ENCODE results near the gene ARHGAP31.
"Not testable (repeated sequence)": the region's sequence is repeated elsewhere in the genome, so short reads cannot be mapped to it uniquely, and the experiment has no call there.

Gene ARHGAP31

DNA sequence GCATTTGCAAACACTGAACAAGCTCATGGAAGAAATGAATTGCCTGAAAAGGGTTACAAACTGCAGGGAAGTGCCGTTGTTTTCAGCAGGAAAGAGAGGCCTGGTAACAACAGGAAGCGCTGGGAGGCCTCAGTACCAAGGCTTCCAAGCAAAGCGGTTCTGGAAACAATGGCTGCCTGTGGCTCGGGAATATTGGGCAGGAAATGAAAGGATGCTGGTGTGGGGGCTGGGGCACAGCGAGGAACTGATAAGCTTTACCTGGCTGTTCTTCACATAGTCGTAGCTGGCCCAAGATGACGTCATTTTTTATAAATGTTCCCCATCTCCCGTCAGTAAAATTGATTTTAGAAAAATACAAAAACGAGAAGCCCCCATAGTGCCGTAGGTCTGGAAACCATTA is 55.9 kb downstream of the ARHGAP31 start:
- peak; percentile 34 for DNase-seq (ENCODE audit: low read depth)

DNA sequence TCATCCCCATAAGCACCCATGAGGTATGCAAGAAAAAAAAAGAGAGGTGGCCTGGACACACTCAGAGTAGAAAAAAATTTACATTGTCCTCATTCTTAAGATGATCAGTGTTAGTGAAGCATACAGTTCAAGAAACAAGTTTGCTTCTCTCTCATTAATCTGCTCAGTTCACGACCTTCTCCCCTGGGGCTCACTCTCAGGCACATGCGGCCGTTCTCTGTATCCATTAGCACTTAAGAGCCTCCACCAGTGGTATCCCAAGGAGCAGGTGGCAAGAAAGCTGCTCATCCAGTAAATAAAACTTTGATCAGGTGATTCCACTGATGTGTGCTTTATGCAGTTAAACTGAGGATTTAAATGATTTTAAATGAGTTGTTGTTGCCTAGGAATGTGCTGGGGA is 57.4 kb downstream of the ARHGAP31 start:
- DNase-seq (ENCODE audit: low read depth): no peak

DNA sequence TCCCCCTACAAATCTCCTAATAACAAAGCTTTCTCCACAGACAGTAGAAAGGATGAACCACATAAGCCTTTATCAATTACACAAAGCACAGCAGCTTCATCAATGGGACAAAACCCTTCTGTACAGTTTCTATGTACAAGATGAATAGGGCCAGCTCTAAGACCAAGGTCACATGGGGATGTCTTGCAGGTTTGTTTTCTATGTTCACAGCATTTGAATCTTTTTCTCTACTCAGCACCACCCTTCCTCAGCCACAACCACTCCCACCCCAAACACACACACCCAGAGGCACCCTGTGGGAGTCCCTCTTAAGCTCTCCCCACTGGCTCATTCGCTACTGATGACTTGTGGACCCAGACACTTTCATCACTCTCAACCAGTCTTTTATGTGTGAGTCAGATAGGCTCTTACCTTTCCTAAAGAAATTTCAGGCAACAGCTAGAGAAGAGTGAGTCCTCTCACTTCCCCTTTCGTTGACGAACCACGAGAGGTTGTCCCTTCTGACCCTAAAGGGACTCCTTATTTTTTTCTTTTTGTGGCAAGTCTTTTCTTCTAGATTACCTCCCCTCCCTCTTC is 57.9 kb downstream of the ARHGAP31 start:
- DNase-seq (ENCODE audit: low read depth): peak; percentile 22

DNA sequence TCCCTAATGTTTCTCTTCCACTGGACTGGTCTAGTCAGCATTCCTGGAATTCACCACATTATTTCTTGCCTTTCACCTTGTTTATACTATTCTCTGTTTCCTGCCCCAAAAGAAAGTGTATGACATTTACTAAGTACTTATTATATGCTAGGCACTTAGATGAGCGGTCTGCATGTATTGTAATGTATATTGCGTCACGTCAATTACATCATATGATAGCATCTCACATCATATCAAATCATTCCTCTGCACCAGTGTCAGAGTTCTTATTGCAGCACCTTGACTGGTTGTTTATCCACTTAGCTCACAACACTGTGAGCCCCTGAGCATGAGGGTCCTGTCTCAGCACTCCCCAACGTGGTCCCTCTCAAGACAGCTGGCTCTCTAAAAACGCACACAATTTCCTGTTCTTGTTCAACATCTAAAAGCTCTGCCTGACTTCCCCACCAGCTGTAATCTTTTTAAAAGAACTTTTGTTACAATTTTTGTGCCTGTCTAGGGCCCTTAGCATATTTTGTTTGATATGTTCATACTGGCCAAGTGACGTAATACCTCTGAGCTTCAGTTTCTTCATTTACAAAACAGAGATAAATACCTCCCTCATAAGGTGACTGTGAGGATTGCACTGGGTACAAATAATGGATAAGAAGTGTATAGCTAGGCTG is 58.8 kb downstream of the ARHGAP31 start:
- peak; percentile 72 for DNase-seq (ENCODE audit: low read depth)

DNA sequence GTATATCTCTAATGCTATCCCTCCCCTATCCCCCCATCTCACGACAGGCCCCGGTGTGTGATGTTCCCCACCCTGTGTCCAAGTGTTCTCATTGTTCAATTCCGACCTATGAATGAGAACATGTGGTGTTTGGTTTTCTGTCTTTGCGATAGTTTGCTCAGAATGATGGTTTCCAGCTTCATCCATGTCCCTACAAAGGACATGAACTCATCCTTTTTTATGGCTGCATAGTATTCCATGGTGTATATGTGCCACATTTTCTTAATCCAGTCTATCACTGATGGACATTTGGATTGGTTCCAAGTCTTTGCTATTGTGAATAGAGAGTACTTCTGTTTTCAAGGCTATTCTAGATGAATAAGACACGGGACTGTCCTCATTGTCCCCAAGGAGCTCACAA is 61.4 kb downstream of the ARHGAP31 start:
- DNase-seq (ENCODE audit: low read depth): not testable (repeated sequence)

DNA sequence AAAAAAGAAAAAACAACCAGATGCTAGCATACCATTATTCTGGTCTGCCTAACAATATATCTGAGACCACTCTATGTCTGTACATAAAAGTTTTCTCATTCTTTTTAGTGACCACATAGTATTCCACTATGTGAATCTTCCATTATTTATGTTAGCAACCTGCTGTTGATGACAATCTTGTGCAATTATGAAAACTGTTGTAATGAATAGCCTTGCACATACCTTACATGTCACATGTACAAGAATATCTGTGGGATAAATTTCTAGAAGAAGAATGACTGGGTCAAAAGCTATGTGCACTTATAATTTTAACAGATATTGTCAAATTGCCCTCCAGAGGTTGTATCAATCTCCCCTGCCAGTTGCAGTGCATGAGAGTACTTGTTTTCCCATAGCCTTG is 62.5 kb downstream of the ARHGAP31 start:
- DNase-seq (ENCODE audit: low read depth): peak; percentile 47

DNA sequence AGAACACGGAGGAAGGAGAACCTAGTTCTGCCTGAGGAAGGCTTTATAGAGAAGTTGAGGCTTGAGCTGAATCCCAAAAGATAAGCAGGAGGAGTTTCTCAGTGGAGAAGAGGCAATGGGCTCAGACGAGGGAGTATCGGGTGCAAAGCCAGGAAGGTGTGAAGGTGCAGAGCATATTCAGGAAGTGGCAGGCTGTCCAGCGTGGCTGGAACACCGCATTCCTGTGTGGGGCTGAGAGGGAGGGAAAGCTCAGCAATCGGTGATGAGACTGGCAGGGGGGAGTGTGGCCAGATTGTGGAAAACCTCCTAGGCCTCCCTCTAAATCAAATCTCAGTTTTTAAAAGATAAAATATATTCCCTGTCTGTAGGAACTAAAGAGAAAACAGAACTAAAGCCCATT is 63.0 kb downstream of the ARHGAP31 start:
- no peak for DNase-seq (ENCODE audit: low read depth)

DNA sequence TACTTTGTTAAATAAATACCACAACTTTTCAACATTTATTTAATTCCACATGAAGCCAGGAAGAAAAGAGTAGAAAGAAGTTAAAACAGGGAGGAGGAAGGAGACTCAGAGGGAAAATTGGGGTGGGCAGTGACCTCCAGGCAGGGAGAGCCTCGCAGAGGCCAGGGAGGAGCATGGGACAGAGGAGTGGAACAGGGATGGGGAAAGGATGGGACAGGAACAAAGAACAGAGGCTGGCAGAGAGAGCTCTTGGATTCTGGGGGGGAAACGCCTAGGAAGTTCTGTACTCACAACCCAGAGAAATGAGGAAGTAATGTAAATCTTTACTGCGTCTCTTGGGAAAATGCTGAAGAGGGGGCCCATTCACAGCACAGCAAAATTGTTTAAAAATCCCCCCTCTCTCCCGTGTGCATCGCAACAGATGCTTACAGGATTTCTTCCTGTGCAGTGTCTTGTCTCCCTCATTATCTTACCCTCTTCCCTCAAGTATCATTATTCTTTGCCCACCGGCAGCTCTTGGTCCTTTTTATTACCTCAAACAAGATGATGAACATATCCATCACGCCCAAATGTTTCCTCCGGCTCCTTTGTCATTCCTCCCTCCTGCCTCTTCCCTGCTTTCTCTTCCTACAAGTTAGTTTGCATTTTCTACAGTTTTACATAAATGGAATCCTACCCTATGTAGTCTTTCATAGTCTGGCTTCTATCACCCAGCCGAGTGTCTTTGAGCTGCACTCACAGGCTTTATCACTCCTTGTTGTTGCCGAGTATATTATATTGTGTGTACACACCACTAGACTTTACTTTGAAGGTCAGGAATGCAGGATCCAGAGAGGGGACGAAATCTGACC is 65.5 kb downstream of the ARHGAP31 start:
- no peak for DNase-seq (ENCODE audit: low read depth)

DNA sequence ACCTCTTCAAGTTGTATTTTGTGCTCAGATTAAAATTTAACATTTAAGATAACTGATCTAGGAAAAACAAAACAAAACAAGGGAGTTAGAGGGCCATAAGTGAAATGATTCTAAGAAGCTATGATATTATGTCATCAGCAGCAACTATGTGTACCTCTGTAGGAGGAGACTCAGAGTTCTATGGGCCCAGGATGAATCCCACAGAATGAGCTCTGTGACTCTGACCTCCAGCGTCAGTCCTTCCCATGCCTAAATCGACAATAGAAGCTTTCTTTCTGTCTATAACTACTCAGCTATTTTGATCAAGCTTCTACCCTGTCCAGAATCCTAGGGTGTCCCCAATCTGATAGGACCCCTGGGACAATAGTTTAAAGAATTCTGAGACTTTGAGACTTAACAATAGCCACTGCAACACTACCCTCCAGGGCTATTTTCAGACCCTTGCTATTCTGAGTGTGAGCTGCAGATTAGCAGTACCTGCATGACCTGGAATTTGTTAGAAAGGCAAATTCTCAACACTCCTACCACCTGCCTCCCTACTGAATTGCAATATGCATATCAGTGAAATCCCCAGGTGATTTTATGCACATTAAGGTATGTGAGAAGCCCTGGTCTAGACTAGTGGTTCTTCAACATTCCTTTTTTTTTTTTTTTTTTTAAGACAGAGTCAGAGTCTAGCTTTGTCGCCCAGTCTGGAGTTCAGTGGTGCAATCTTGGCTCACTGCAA is 66.7 kb downstream of the ARHGAP31 start:
- no peak for DNase-seq (ENCODE audit: low read depth)

DNA sequence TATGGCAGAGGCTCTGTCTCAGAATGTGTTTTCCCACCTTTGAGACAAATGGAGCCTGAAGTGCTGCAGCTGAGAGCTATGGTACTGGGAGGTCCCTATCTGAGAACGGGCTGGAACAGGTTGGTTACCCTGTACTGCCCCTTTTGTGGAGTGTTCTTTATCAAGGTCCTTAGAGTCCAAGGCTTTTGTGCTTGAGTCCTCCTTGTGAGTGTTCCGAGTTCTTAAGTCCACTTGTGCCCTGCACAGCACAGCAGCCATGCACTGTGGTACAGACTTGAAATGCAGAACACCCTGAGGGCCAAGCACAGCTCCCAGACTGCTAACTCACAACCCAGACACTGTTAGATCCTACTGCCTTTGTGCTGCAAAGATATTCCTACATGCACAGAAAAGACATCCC is 67.8 kb downstream of the ARHGAP31 start:
- no peak for DNase-seq (ENCODE audit: low read depth)

DNA sequence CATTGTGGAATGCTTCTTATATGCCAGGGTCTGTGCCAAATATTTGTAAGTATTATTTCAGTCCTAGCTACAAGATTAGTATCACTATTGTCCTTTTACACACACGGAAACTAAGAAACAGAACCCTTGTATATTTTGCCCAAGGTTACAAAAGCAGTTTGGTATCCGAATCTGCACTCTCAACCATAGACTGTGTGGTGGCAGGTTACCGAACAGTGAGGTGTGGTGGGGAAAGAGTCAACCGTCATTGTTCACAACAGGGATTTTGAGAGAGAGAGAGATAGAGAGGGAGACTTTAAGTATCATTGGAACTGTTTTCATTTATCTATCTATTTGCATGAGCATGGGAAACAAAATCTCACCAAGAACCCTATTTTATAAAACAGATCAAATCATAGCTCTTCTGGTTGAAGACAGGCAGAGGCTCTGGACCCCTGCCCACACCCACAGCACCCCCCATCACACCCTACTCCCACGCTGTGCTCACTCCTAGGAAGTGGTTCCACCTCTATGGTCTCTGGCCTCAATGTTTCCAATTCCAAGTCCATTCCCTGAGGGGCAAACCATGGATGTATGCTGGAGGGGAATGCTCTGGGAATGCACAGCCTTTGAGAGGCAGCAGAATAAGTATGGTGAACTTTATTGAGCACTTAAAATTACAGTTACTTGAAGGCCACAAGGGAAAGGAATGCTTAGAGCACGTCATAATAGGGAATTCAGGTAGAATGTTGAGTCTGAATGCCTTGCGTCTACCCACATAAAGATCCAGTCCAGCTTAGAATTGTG is 69.0 kb downstream of the ARHGAP31 start:
- DNase-seq (ENCODE audit: low read depth): no peak

DNA sequence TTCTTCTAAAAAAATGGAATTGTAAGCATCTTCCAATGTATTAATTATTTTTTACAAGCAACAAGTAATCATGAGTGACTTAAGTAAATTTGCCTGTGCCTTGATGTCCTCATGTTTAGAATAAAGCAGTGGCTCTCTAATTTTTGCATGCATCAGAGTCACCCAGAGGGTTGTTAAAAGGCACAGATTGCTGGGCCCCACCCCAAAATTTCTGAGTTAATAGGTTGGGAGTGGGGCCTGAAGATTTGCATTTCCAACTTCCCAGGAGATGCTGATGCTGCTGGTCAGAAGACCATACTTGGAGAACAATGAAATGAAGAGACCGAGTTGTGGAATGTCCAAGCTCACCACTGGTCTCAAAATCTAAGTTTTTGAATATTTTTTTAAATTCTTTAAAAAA is 70.2 kb downstream of the ARHGAP31 start:
- no peak for DNase-seq (ENCODE audit: low read depth)

DNA sequence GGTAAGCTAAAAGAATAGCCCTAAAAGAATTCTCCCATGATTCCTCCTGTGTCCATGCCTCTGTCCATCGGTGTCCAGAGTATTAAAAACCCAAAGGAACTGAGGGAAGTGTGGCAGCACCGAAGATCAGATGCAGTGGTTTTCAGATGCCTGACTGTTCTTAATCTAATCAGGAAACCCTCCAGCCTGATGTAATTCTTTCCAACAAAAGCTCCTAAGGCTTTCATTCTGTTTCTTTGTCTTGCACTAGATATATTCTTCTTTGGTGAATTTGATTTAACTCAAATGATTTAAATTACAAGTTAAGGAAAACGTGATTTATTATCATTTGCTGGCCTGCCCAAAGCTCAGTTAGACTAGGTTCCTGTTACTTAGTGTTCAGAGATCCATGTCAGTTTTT is 71.2 kb downstream of the ARHGAP31 start:
- no peak for DNase-seq (ENCODE audit: low read depth)

DNA sequence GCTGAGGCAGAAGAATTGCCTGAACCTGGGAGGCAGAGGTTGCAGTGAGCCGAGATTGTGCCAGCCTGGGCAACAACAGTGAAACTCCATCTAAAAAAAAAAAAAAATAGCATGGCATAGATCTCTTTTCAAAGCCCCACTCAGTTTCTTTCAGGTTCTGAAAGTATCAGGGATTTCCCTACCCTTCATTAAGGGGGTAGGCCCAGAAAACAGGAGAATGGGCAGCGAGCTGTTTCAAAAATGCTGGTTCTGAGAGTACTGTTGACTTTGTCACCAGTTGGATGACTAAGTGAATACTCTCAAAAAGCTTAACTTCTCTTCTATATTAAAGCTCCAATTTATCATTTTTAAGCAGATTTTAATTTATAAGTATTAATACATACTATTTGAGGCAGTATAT is 72.8 kb downstream of the ARHGAP31 start:
- no peak for DNase-seq (ENCODE audit: low read depth)

DNA sequence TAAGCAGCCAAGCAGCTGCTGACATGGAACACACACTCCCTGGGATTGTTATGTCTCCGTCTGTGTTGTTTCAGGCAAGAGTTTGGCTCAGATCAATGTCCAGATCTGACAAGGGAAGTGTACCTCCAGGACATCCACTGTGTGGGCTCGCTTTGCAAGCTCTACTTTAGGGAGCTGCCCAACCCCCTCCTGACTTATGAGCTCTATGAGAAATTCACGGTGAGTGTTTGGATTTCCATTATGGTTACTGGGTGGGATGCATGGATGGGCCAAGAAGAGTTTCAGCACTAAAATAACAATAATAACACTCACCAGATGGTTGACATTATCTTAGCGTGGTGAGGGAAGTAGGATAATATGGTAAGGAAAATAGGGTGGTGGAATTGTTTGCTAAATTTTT is 74.1 kb downstream of the ARHGAP31 start:
- DNase-seq (ENCODE audit: low read depth): no peak

DNA sequence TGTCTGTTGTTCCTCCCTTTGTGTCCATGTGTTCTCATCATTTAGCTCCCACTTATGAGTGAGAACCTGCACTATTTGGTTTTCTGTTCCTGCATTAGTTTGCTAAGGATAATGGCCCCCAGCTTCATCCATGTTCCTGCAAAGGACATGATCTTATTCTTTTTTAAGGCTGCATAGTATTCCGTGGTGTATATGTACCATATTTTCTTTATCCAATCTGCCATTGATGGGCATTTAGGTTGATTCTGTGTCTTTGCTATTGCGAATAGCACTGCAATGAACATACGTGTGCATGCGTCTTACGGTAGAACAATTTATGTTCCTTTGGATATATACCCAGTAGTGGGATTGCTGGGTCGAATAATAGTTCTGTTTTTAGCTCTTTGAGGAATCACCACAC is 77.6 kb downstream of the ARHGAP31 start:
- not testable (repeated sequence) for DNase-seq (ENCODE audit: low read depth)

DNA sequence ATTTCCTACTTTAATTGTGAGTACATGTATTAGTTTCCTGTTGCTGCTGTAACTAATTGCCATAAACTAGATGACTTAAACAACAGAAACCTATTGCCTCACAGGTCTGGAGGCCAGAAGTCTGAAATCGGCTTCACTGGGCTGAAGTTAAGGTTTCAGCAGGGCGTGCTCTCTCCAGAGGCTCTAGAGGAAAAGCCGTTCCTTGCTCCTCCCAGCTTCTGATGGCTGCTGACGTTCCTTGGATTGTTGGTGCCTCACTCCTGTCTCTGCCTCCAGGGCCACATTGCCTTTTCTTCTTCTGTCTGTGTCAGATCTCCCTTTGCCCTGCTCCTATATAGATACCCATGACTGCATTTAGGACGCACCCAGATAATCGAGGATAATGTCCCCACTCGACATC is 80.9 kb downstream of the ARHGAP31 start:
- no peak for DNase-seq (ENCODE audit: low read depth)

DNA sequence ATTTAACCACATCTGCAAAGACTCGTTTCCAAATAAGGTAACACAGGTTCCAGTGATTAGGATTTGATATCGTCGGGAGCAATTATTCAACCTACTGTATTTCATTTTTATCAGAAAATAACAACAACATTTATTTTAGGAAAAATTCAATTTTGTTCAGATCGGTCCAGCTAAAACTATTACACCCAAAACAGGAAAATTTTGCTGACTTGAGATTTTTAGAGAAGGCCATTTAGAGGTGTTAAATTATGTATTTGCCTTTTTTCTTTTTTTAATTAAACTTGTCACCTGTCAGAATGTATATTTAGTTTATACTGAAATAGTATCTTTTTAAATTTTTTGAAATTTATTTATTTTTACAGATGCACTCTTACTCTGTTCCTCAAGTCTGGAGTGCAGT is 81.3 kb downstream of the ARHGAP31 start:
- DNase-seq (ENCODE audit: low read depth): no peak

DNA sequence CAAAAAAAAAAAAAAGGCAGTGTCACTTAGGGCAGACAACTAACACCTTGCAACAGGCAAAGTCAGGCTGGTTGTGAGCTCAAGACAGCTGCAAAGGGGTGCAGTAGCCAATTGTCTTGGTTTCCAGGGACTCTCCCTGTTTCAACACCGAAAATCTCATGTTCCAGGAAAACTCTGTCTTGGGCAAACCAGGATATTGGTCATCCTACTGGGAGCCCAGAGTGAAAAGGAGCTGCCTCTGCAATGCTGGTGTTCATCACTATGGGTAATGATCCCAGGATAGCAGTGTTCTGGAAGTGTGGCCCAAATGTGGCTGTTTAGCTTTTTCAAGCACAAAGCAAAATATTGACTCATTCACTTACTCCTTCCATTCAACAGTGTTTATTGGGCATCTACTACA is 82.6 kb downstream of the ARHGAP31 start:
- DNase-seq (ENCODE audit: low read depth): no peak

DNA sequence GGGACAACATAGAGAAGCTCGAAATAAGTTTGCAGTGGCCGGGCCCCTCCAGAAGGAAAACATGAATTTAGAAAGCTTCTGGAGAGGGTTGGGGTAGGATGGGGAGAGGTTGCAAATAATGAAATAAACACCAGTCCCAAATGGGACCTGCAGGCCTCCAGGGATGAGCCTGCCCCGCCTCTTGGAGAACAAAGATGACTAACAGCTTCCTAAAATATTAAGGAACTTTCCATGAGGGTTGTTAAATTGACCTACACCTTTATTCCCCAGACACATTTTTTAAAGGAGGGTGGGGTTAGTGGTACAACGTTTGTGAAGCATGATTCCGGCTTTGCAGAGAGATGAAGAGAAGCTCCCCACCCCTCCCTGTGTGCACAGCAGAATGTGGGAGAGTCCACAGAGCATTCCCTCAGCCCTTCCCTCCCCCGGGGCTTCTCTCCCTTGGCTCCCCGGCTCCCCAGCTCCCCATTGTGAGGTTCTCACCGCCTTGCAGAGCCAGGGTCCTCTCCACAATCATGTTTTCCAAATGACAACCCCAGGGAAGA is 84.1 kb downstream of the ARHGAP31 start:
- DNase-seq (ENCODE audit: low read depth): no peak

DNA sequence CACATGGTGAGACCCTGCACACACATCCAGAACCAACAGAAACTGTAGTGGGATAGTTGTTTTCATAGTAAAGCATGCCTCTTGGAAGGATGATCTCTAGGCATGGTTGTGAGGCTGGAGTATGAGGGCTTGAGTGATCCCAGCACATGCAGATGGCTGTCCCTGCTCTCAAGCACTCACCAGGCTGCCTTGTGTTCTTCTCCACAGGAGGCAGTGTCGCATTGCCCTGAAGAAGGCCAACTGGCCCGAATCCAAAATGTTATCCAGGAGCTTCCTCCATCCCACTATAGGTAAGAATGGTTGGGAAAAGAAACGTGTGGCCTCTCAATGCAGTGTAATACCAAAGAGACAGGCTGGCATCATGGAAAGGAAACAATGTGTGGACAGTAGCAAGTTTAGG is 86.5 kb downstream of the ARHGAP31 start:
- DNase-seq (ENCODE audit: low read depth): peak; percentile 12

DNA sequence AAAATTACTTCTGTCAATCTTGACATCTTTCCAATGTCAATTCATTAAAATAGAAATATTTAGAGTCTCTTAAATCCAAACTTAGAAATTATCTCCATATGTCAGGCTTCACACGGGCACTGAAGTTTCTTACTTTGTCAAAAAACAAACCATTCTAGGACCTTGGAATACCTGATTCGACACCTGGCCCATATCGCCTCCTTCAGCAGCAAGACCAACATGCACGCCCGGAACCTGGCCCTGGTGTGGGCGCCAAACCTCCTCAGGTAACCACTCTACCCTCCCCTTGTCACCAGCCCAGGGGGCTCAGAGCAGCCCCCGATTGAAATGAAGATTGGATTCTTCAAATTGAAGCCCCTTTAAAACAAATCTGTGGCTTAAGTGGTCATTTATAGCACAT is 88.0 kb downstream of the ARHGAP31 start:
- no peak for DNase-seq (ENCODE audit: low read depth)

All from EH (cell line).